GM13977 (cell line): ENCODE data around the gene CAMTA1.

ENCODE experiments used
- DNase-seq: peaks from one replicate; pipeline ENCODE4 v3.0.0; 2012; ENCODE audit warnings: low spot score
- CTCF ChIP-seq: IDR thresholded peaks from 2 replicates; pipeline ENCODE4 v1.5.1; 2012; ENCODE audit warnings: mild to moderate bottlenecking, control low read depth; ENCODE audit not compliant: insufficient read depth; ENCODE audit errors: extremely low read depth, missing control alignments
- in situ Hi-C: fragments of 300-500 bp; cut with MboI; formaldehyde crosslinking; loops from one replicate; pipeline ENCODE4 v1.12.0; 2022; ENCODE audit warnings: low sequenced_read_pairs, low pct_unique_long_range_greater_than_20kb, mixed read lengths, inconsistent platforms; ENCODE audit not compliant: unreplicated experiment

CAMTA1 gene

GRCh38 chr1:6868660-6869380, 83.6 kb downstream of the CAMTA1 start:
- no peak for DNase-seq
- in situ Hi-C loops, result no loop called here
- TF ChIP-seq CTCF, result no peak

GRCh38 chr1:6869545-6869944, 84.3 kb downstream of the CAMTA1 start:
- TF ChIP-seq CTCF, result no peak
- in situ Hi-C loops, result no loop called here
- DNase-seq, result no peak

- DNase-seq, result no peak
- in situ Hi-C loops, result no loop called here
- no peak for TF ChIP-seq CTCF
These were observed 84.8 kb downstream of the CAMTA1 start for GRCh38 chr1:6870086-6870485.

GRCh38 chr1:6870571-6870970, 85.3 kb downstream of the CAMTA1 start:
- no peak for TF ChIP-seq CTCF
- no peak for DNase-seq
- in situ Hi-C loops, result no loop called here

- in situ Hi-C loops, result no loop called here
- no peak for DNase-seq
- no peak for TF ChIP-seq CTCF
These were observed 86.2 kb downstream of the CAMTA1 start for GRCh38 chr1:6871300-6871972.

- no peak for DNase-seq
- in situ Hi-C loops, result no loop called here
- TF ChIP-seq CTCF, result no peak
These were observed 87.5 kb downstream of the CAMTA1 start for GRCh38 chr1:6872573-6873261.
